ENCODE measurements around the gene RELN.

GRCh38 chr7:103813970-103814369 lies 175.5 kb downstream of the RELN start:
- TF ChIP-seq CTCF (conservative IDR thresholded peaks at IDR 0.05 in 1 of 2, IDR thresholded peaks at IDR 0.05 in 1 of 2; ENCODE audit: low read depth in 1 of 2, low read length in 2 of 2): no peak
- TF ChIP-seq EZH2 (IDR thresholded peaks at IDR 0.05; ENCODE audit: low read length, missing control alignments): no peak

Data from fibroblast of lung (primary cell).